Lower leg skin (tissue), 3 donors: ENCODE data around the gene KSR2.

ENCODE experiments used
- CTCF ChIP-seq, 3 donors: fragments of 450-650 bp; IDR thresholded peaks; one replicate each; pipeline ENCODE4 v1.5.1; 2016; ENCODE audit warnings: antibody characterized with exemption in 3 of 3, mild to moderate bottlenecking in 3 of 3, moderate library complexity in 2 of 3
- POLR2A ChIP-seq, 2 donors: fragments of 450-650 bp; IDR thresholded peaks; one replicate each; pipeline ENCODE4 v1.6.1; 2016 to 2017; ENCODE audit warnings: antibody characterized with exemption in 2 of 2, mild to moderate bottlenecking in 1 of 2, moderate library complexity in 1 of 2

GRCh38 chr12:117486840-117487659 is 481.7 kb downstream of the KSR2 start:
- no peak for TF ChIP-seq POLR2A (IDR thresholded peaks at IDR 0.05)
- TF ChIP-seq CTCF (IDR thresholded peaks at IDR 0.05), result no peak
